Activated CD8-positive, alpha-beta memory T cell treated with anti-CD3 and anti-CD28 coated beads, Interleukin-2, amount 50 U/mL, for 48 hours (primary cell): ENCODE measurements around the gene RP9.
"Not testable (repeated sequence)": the region's sequence is repeated elsewhere in the genome, so short reads cannot be mapped to it uniquely, and the experiment has no call there.

Experiments
- DNase-seq: peaks from one replicate; pipeline ENCODE4 v3.0.0-alpha.2; 2020

RP9 gene

DNA sequence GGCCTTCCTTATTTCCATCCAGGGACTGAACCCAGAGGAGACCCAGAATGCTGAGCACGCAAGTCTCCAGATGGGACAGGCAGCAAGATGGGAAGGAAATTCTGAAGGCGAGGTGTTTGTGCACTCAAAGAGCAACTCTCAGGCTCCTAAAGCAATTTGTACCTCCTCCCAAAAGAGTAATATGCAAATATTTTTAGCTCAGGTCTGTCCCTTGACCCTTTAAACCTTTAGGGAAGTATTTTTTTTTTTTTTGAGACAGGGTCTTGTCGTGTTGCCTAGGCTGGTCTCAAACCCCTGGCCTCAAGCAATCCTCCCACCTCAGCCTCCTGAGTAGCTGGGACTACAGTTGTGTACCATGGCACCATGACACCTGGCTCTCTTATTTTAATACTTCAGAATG lies 8.4 kb downstream of the RP9 start:
- DNase-seq, result no peak

DNA sequence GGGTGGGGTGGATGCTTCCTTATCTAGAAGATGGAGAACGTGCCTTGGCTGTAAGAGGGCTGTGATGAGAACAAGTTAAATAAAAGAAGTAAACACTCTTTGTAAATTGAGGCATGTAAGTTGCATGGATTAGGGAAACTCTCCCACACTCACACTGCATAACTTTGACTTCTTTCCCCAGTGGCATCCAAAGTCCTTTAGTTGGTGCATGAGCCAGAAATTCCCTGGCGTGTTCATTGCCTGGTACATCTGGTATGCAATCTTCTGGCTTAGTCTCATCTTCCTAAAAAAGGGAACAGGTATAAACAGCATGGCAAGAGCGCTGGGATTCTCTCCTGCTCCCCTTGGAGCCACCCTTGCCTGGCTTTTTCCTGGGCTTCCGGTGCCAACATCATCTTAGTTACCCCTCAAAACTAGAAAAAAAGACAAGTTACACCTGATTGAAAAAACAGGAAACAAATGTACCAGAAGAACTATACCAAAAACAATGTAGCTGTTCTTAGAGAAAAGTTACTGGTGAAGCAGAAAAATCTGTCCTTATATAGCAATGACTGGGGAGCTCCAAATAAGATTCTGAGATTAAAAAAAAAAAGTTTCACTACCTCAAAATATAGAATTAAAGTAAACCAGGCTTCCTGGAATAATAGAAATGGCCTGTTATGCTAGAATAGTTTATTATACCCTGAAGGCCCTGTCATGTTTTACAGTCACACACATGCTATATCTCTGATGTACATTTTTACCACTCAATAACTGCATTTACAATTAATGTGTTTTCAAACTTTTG lies 9.9 kb downstream of the RP9 start:
- no peak for DNase-seq

DNA sequence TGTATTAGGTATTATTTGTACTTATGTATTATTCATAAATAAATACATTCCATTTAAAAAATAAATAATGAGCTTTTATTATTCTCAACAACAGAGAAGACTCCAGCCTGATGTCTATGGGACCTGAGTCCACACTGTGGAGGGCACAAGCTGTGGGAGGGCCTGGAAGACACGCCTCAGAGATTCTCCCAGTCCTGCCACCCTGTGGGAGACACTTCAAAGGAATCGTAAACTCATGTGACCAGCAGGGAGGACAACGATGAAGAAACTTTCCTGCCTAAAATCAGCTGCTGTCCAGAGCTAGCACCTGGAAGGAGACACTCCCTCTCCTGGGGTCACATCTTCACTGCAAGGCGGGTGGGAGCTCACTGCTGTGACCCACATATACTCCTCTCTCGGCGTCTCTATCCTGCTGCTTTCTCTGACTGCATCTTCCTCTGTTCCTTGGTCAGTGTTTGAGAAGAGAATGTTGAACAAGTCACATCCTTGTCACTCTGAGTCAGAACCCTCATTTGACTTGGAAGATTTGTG lies 14.4 kb downstream of the RP9 start:
- not testable (repeated sequence) for DNase-seq

DNA sequence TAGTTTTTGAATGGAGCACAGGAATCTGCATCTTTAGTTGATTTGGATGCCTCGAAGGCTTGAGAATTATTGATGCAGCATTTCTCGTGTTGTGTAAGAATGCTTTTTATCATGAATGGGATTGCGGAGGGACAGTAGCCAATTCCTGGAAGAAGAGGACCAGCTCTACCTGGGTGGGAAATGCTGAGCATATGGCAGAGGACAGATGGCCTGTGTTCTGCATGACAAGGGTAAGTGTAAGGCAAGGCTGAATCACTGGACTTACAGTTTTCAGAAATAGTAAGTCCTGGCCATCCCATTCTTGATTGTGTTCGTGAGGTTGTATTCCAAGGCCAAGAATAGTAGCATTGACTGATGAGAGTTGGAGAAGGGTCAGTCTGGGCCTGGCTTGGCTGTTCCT lies 15.9 kb downstream of the RP9 start:
- DNase-seq, result no peak

DNA sequence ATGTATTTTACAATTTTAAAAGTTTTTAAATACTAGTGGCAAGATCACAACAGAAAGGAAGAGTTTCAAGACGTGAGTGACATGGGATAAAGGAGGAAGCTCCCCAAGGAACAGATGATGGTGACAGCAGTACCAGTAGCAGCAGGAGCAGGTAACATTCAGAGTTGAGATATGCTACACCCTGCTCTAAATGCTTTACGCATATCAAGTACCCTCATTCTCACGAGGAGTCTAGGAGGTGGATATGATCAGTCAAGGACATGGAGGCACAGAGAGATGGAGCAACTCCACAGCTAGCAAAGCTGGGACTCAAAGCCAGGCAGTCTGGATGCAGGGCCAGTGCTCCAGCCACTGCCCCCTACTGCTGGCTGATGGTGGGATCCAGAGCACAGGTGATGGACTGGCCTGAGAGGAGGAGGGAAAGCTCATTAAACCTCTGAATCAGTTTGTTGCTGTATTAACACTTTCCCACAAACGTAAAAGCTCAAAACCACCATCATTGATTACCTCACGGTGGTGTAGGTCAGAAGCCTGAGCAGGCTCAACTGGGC lies 17.5 kb downstream of the RP9 start:
- no peak for DNase-seq

DNA sequence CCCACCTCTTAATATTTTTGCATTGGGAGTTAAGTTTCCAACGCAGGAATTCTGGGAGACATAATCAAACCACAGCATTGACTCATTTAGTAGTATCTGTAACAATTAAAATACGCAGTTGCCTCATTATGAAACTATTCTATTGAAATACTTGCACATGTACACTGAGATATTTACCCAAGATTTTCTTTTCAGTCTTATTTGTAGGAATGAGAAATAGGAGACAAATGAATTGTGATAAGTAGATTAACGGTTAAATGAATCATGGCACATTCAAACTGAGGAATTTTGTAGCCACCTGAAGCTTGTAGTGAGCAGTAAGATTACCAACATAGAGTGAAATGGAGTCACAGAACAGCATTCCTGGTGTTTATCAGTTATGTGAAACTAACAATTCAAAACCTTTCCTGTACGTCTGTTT lies 18.1 kb downstream of the RP9 start:
- no peak for DNase-seq

DNA sequence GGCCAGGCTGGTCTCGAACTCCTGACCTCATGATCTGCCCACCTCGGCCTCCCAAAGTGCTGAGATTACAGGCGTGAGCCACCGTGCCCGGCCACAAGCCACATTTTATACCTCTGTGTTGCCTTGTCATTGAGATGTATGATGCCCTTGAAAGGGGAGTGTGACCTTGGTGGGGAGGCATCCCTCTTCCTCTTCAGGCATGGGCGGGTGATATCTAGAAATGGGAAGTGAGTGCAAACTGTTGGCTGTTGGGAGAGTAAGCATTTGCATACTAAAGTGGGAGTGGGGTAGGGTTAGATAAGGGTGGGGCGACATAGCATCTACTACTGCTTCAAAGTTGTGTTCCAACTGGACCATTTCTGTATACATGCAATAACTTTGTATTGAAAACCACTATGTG lies 20.1 kb downstream of the RP9 start:
- DNase-seq, result no peak

DNA sequence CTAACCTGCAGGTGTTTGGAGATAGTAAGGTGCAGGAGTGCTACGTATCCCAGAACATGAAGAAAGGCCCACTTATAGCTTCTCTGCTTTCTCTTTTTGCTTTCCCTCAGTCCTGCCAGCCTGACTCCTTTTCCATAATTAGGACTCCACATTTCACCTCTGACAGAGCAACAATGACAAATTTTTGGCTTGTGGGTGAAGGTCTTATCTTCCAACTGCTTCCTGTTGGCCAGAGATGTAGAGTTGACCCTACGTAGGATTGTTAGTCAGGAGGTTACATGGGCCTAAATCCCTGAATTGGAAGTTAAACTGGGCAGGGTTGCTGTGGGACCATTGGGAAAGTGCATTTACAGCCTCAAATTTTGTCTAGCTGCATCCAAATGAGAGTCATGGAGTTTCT lies 21.3 kb downstream of the RP9 start:
- no peak for DNase-seq

DNA sequence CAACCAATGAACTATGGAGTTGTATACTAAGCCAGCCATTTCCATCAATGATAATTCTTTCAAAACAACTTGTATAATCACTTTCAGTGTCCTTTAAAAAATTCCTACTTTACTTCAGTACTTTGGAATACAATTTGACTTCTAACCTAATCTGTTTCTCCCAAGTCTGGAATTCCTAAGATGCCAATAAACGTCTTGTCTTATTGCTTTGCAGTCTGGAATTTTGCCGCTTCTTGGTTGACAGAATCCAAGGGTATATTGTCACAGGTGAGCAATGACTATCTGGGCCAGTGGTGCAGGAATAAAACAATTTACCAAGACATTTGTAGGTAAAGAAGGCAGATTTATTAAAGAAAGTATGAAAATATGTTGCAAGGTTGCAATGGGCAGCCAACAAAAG lies 21.8 kb downstream of the RP9 start:
- DNase-seq, result no peak

DNA sequence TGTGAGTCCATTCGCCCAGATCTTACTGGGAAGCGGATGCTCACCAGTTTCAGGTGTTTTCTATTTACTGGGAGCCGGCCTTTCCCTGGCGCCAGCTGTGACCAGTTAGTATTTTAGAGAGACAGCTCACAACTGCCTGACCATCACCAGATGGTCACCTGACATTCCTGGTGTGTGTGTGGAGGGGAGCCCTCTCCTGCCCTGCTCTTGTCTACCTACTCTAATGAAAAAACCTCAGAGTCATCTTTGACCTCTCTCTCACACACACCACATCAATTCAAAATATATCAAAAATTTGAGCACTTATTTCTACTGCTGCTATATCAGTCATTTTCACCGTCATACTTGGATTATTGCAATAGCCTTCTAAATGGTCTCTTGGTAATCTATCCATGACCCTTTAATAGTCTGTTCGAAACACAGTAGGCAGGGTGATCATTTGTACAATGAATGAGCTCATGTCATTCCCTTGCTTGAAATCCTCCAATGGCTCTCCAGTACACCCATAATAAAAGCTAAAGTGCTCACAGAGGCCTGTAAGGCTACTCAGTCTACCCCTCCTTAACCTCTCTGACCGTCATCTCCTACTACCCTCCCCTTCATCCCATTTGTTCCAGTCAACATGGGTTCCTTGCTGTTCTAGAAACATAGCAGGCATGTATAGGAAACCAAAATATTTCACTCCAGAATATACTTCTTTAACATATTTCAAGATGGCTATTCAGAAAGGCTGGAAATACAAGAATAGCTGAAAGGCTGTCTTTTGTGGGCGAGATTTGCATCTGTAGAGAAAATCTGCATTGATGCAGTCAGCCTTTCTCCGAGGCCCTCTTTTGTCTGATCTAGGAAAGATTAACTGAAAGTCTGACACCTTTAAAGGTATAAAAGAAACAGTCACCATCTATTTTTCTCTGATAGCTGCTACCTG lies 29.2 kb downstream of the RP9 start:
- no peak for DNase-seq

DNA sequence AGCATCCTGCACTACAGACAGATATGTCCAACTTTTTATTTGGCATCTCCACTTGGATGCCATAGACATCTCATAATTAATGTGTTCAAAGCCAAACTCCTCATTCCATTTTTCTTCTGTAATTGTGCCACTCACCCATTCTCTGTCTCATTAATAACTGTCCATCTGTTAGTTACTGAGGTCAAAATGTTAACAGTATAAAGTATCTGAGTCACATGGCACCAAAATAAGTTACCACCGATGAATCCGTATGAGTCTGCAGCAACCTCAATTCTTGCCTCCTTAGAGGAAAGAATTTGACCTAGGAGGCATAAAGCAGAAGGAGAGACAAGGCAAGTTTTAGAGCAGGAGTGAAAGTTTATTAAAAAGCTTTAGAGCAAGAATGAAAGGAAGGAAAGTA lies 30.1 kb downstream of the RP9 start:
- no peak for DNase-seq

DNA sequence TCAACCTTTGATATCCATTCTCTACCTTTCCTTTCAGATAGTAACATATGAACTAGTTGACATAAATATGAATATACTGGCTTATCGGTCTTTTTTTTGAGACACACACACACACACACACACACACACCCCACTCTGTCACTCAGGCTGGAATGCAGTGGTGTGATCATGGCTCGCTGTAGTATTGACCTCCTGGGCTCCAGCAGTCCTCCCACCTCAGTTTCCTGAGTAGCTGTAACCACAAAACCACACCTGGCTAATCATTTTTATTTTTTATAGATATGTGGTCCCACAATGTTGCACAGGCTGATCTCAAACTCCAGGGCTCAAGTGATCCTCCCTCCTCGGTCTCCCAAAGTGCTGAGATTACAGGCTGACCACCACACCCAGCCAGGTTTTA lies 32.5 kb downstream of the RP9 start:
- DNase-seq, result no peak

DNA sequence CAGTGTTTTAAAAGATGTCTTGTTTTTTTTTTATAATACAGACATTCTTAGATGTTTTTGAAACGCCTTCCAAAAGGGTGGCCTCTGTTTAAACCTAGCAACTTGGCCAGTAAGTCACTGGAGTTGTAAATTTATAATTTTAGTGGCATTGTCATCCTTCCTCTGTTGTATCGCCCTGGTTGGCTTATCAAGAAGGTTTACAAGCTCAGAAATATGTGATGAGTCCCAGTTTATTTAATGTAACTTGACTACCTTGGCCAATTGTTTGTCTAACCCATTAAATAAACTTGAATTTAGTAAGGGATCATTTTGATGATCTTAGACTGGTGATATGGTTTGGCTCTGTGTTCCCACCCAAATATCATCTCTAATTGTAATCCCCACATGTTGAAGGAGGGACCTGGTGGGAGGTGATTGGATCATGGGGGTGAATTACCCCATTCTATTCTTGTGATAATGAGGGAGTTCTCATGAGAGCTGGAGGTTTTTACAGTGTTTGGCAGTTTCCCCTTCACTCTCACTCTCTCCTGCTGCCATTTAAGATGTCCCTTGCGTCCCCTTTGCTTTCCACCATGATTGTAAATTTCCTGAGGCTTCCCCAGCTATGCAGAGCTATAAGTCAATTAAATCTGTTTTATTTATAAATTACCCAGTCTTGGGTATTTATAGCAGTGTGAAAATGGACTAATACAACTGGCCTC lies 33.2 kb downstream of the RP9 start:
- no peak for DNase-seq

DNA sequence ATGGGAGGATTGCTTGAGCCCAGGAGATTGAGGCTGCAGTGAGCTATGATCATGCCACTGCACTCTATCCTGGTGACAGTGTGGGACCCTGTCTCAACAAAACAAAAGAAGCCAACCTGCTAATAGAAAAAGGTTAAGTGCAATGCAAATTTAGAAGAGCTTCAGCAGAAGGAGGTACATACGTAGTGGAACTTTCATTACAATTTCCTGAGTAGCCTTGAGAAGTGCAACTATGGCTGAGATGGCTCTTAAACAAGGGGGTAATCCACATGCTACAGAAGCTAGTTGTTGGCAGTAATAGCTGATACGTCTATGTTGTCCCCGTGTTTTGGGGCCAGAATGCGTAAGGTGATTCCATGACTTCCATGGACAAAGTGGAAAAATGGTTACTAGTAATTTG lies 36.0 kb downstream of the RP9 start:
- no peak for DNase-seq

DNA sequence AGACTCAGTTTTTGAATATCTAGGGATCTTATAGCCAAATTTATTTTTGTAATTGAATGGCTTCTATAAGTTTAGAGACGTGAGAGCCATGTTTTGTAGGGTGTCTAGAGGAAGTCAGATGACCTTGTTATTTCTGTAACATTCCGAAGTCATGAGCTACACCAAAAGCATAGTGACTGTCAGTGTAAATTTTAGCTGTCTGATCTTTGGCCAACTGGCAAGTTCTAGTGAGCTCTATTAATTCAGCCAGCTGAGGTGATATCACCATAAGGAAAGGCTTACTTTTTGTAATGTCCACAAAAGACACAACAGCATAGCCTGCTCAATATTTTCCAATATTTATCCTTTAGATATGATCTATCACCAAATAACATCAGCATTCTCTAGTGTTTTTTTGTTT lies 36.7 kb downstream of the RP9 start:
- DNase-seq, result no peak

DNA sequence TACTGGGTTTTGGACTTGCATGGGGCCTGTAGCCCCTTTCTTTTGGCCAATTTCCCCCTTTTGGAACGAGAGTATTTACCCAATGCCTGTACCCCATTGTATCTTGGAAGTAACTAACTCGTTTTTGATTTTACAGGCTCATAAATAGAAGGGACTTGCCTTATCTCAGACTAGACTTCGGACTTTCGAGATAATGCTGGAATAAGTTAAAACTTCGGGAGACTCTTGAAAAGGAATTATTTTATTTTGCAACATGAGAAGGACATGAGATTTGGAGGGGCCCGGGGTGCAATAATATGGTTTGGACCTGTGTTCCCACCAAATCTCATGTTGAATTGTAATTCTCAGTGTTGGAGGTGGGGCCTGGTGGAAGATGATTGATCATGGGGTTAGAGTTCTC lies 38.4 kb downstream of the RP9 start:
- DNase-seq, result no peak

DNA sequence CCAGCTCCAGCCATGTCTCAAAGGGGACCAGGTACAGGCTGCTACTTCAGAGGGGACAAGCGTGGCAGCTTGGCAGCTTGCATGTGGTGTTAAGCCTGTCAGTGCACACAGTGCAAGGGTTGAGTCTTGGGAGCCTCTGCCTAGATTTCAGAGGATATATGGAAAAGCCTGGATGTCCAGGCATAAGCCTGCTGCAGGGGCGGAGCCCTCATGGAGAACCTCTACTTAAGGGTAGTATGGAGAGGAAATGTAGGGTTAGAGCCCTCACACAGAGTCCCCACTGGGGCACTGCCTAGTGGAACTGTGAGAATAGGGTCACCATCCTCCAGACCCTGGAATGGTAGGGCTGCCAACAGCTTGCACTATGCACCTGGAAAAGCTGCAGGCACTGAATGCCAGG lies 38.9 kb downstream of the RP9 start:
- no peak for DNase-seq

DNA sequence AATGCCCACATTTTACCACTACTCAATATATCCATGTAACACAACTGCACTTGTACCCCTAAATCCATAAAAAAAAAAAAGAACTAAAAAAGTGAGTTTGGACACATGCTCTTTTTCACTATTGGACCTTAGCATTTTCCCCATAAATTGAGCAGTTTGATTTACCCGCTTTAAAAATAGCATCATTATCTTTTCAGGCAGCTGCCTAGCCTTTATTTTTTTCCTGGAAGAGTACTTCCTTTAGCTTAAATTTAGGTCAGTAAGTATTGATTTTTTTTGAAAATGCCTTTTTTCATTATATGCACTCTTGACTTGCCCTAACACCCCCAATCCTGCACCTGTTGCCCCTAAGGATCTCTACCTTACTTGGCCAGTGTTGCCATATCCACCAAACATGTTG lies 41.3 kb downstream of the RP9 start:
- no peak for DNase-seq

DNA sequence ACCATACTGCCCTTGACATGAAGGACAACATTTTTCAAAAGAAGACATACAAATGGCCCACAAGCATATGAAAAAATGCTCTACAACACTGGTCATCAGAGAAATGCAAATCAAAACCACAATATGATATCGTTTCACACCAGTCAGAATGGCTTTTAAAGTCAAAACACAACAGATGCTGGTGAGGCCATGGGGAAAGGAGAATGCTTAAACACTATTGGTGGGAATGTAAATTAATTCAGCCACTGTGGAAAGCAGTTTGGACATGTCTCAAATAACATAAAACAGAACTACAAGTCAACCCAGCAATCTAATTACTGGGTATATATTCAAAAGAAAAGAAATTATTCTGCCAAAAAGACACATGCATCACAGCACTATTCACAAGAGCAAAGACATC lies 42.4 kb downstream of the RP9 start:
- no peak for DNase-seq

DNA sequence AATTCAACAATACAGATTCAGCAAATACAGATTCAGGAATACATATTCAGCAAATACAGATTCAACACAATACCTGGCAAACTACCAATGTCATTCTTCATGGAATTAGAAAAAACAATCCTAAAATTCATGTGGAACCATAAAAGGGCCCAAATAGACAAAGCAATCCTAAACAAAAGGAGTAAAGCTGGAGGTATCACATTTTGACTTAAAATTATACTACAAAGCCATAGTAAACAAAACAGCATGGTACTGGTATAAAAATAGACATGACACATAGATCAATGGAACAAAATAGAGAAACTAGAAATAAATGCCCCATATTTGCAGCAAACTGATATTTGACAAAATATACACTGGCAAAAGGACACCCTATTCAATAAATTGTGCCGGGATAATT lies 43.2 kb downstream of the RP9 start:
- DNase-seq, result no peak

DNA sequence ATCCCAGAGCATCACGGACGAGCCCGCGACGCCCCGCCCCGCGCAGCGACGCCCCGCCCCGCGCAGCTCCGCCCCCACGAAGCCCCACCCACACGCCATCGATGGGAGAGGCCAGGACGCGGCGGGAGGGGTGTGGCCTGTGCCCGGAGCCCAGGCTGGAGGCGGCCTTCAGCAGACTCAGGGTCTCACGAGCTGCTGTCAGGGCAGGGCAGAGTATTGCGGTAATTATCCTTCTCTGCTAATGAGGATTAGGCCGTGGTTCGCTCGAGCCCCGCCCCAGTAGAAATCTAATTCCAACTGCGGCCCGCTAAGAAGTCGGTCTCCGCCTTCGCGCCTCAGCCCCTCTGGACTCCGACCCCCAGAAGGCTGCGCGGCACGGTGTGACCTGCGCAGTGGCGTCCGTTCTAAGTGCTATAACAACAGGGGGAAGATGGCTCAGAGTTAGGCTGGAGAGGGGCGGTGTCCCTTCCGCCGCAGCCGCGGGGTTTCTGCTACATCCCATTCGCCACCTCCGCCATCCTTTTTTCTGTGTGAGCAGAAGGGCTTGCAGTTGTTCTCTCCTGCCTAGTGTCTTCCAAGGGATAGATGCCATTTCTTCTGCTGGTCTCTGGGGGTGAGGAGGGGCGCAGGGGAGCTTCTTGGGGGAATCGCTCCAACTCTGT lies 46.3 kb downstream of the RP9 start:
- peak; percentile 94 for DNase-seq

DNA sequence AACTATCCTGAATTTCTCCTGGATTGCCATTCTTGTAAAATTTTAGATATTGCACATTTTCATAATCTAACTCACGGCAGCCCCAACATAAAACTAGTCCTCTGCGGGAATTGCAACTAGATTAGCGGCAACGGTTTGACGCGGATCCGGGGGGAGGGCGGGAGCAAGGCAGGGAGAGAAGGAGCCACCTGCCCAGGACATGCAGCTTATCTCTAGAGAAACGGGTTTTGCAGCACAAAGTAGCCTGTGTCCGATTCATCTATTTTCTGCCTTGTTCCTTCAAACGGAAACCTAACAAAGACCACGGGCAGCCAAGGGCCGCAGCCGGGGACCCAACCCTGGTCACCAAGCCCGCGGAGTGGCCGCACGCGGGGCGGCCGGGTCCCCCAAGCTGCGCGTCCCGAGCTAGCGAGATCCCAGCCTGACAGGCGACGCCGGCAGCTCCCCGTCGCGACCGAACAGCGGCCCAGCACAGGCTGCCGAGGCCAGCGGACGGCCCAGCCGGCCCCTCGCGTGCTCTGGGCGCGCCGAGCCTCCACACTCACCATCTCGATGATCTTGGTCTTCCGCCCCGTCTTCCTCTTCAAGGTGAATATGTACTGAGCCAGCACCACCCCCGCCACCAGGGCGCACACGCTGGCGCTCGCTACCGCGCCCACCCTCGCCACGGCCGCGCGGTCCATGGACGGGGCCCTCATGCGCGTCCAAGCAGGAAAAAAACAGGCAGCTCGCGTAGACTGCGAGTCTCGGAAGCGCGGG lies 47.0 kb downstream of the RP9 start, which contains the start of gene NT5C3A:
NT5C3A (minus strand) TSS at position 754 of the 759 bp plus-strand sequence; CDS start at position 683, 71 bp downstream.
- peak; percentile 66 for DNase-seq
